ENCODE results near the gene CD36.

DNA sequence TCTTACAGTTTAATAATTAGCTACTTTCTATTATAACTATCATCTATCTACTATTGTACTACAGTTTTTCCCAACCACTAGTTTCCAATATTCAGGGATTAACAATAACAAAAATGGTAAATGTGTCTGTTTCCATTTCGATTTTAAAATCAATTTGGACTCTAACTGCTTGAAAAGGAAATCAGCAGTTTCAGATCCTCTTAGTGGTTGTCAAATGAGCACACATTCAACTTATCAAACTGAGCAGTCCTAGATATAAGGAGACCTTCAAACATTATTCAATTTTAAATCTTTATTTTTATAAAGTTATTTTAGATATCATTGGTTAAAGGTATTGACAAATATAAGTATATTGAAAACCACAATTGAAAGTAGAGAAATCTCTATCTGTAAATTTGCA, 46.8 kb upstream of the CD36 start:
- no peak for TF ChIP-seq POLR2AphosphoS5 (IDR thresholded peaks at IDR 0.05; ENCODE audit: insufficient read depth, low read depth, low read length)
- TF ChIP-seq, protein P1, sequence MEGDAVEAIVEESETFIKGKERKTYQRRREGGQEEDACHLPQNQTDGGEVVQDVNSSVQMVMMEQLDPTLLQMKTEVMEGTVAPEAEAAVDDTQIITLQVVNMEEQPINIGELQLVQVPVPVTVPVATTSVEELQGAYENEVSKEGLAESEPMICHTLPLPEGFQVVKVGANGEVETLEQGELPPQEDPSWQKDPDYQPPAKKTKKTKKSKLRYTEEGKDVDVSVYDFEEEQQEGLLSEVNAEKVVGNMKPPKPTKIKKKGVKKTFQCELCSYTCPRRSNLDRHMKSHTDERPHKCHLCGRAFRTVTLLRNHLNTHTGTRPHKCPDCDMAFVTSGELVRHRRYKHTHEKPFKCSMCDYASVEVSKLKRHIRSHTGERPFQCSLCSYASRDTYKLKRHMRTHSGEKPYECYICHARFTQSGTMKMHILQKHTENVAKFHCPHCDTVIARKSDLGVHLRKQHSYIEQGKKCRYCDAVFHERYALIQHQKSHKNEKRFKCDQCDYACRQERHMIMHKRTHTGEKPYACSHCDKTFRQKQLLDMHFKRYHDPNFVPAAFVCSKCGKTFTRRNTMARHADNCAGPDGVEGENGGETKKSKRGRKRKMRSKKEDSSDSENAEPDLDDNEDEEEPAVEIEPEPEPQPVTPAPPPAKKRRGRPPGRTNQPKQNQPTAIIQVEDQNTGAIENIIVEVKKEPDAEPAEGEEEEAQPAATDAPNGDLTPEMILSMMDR (IDR thresholded peaks at IDR 0.05; ENCODE audit: extremely low read depth in 1 of 2, insufficient read depth in 1 of 2, low read depth in 1 of 2, low read length in 2 of 2) = no peak
- no peak for TF ChIP-seq MYC (IDR thresholded peaks at IDR 0.05; ENCODE audit: low read depth, low read length)
- TF ChIP-seq POLR2A (IDR thresholded peaks at IDR 0.05; ENCODE audit: low read depth, low read length) = no peak
- TF ChIP-seq EZH2 (IDR thresholded peaks at IDR 0.05; ENCODE audit: borderline replicate concordance, low read depth, low read length, severe bottlenecking) = no peak
- TF ChIP-seq JUN (IDR thresholded peaks at IDR 0.05; ENCODE audit: borderline replicate concordance, insufficient read depth, insufficient read length, low read depth) = no peak
- no peak for TF ChIP-seq FOS (IDR thresholded peaks at IDR 0.05; ENCODE audit: borderline replicate concordance, insufficient read depth, low read length)
- TF ChIP-seq, protein P2, sequence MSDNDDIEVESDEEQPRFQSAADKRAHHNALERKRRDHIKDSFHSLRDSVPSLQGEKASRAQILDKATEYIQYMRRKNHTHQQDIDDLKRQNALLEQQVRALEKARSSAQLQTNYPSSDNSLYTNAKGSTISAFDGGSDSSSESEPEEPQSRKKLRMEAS (IDR thresholded peaks at IDR 0.05; ENCODE audit: insufficient read depth, insufficient read length) = no peak
